Caco-2 (cell line): ENCODE measurements around the gene EIF1B. TPM values are rescaled to one million over a fixed set of nuclear protein-coding genes. Genes with fewer than 3 reads are reported as not detected.

ENCODE experiments used
- BruUV-seq: library from RNA; stranded (reverse); fragments of 400-500 nt; replicated peaks from 2 replicates; lab custom pipeline; 2021; lab: Mats Ljungman, UMichigan
- CTCF ChIA-PET: fragments of 300-600 bp; sonication (Branson Sonifier 250); formaldehyde crosslinking; loops from one replicate; lab custom pipeline; 2022; ENCODE audit warnings: antibody characterized with exemption; lab: Charles Lee
- POLR2A ChIA-PET: fragments of 300-600 bp; sonication (Branson Sonifier 250); formaldehyde crosslinking; loops from one replicate; lab custom pipeline; 2022; ENCODE audit warnings: antibody characterized with exemption; lab: Charles Lee
- DNase-seq, 2 experiments: peaks; one replicate each; pipeline versions ENCODE4 v3.0.0 to v3.0.0-alpha.2; 2020 to 2022
- H3K27me3 ChIP-seq: replicated peaks from 2 replicates; pipeline ENCODE4 v1.6.0; 2011; ENCODE audit warnings: low read length; ENCODE audit not compliant: control insufficient read depth, insufficient read depth
- H3K36me3 ChIP-seq: 2 replicates; pipeline ENCODE4 v1.5.1; 2011; ENCODE audit warnings: low read length; ENCODE audit not compliant: control insufficient read depth, insufficient read depth
- H3K4me1 ChIP-seq: fragments of 250-450 bp; sonication (Bioruptor Pico); 2 replicates; pipeline ENCODE4 v1.5.1; 2020; ENCODE audit warnings: mild to moderate bottlenecking
- H3K4me3 ChIP-seq: 2 replicates; pipeline ENCODE4 v1.5.1; 2011; ENCODE audit warnings: low read depth, mild to moderate bottlenecking, control low read depth, low read length
- H3K9me3 ChIP-seq: fragments of 250-450 bp; sonication (Bioruptor Pico); 2 replicates; pipeline ENCODE4 v1.5.1; 2020; ENCODE audit warnings: mild to moderate bottlenecking, moderate library complexity
- H3K27ac Mint-ChIP-seq: one replicate; pipeline ENCODE4 v1.8.0; 2022; ENCODE audit warnings: mixed read lengths; ENCODE audit not compliant: unreplicated experiment
- H3K27me3 Mint-ChIP-seq: one replicate; pipeline ENCODE4 v1.8.0; 2022; ENCODE audit warnings: mixed read lengths; ENCODE audit not compliant: insufficient read depth, unreplicated experiment
- H3K36me3 Mint-ChIP-seq: one replicate; pipeline ENCODE4 v1.8.0; 2022; ENCODE audit warnings: mild to moderate bottlenecking, mixed read lengths; ENCODE audit not compliant: insufficient read depth, unreplicated experiment
- H3K4me1 Mint-ChIP-seq: one replicate; pipeline ENCODE4 v1.8.0; 2022; ENCODE audit warnings: low read depth, mixed read lengths; ENCODE audit not compliant: unreplicated experiment
- H3K4me3 Mint-ChIP-seq: one replicate; pipeline ENCODE4 v1.8.0; 2022; ENCODE audit warnings: mild to moderate bottlenecking, moderate library complexity, mixed read lengths; ENCODE audit not compliant: unreplicated experiment
- H3K9me3 Mint-ChIP-seq: one replicate; pipeline ENCODE4 v1.8.0; 2022; ENCODE audit warnings: mixed read lengths; ENCODE audit not compliant: unreplicated experiment
- CTCF ChIP-seq, 2 experiments: fragments of 200-600 bp in 1 of 2; IDR thresholded peaks; 1 replicate in 1 of 2; 2 replicates in 1 of 2; pipeline versions ENCODE4 v1.5.1 to v1.8.0; 2011 to 2022; ENCODE audit warnings: antibody characterized with exemption in 1 of 2, control low read depth in 1 of 2, inconsistent platforms in 1 of 2, low read depth in 1 of 2, low read length in 1 of 2, mild to moderate bottlenecking in 1 of 2, moderate library complexity in 1 of 2; ENCODE audit not compliant: insufficient read depth in 1 of 2, severe bottlenecking in 1 of 2, unreplicated experiment in 1 of 2
- intact Hi-C: fragments of 100-400 bp; cut with micrococcal nuclease; formaldehyde crosslinking; loops from one replicate; pipeline ENCODE4 v1.10.0; 2022; ENCODE audit not compliant: unreplicated experiment
- total RNA-seq: library from RNA; stranded (reverse); gene quantifications from 2 replicates; pipeline ENCODE4 v1.2.3, GENCODE V29; 2022

Gene EIF1B
- total RNA-seq, 1 experiment from 2014 or later, result 45.8 TPM

DNA sequence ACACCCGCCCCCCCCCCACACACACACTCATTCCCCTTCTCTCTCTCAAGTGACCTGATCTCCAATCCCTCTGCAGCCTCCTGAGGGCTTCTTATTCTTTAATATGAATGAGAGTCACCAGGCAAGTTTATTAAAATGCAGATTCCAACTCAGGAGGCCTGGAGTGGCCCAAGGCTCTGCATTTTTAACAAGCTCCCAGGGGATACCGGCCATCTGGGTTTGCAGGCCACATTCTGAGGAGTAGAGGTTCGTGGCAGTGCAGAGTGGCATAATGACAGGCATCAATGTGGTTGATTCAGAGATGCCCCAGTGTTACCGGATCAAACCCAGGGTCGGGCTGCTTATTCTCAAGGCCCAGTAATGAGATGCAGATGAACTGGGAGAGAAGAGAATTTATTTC is 18.9 kb downstream of the EIF1B start:
- intact Hi-C loops, result loop anchor here (5.0 to 10.0 kb wide), 2 partner anchors 876 to 1554 kb away; no protein-coding TSS in a partner anchor
- ChIA-PET POLR2A (no interaction called here), CTCF (interaction anchor here (2.1 kb wide), 1 partner anchor 104 kb away, joined by 12 read pairs; no protein-coding TSS in a partner anchor)
- Mint-ChIP-seq H3K27ac (no peak overlapping the region), H3K9me3 (no peaks in the 10 kb centered on the region), H3K4me3 (no peak overlapping the region), H3K4me1 (no peaks in the 10 kb centered on the region), H3K36me3 (no peaks in the 10 kb centered on the region), H3K27me3 (no peaks in the 10 kb centered on the region)
- Histone ChIP-seq H3K4me1 (0 out of 2 replicates have a peak, but pooled peaks cover 4% of the 10 kb centered on the region), H3K36me3 (no peaks in the 10 kb centered on the region), H3K4me3 (no peak overlapping the region), H3K9me3 (no peaks in the 10 kb centered on the region), H3K27me3 (no peaks in the 10 kb centered on the region)
- no peak for DNase-seq
- no TSS peak for BruUV-seq
- TF ChIP-seq CTCF (IDR thresholded peaks at IDR 0.05; ENCODE audit: insufficient read depth in 1 of 2, low read depth in 1 of 2, low read length in 1 of 2, severe bottlenecking in 1 of 2, unreplicated experiment in 1 of 2), result no peak

GRCh38 chr3:40329071-40329470 is 19.6 kb downstream of the EIF1B start:
- no peak for TF ChIP-seq CTCF (IDR thresholded peaks at IDR 0.05; ENCODE audit: insufficient read depth in 1 of 2, low read depth in 1 of 2, low read length in 1 of 2, severe bottlenecking in 1 of 2, unreplicated experiment in 1 of 2)
- BruUV-seq, result no TSS peak
- Histone ChIP-seq H3K9me3 (no peaks in the 10 kb centered on the region), H3K27me3 (no peaks in the 10 kb centered on the region), H3K4me1 (0 out of 2 replicates have a peak, but pooled peaks cover 4% of the 10 kb centered on the region), H3K4me3 (no peak overlapping the region), H3K36me3 (no peaks in the 10 kb centered on the region)
- no peaks in the 10 kb centered on the region for H3K36me3 Mint-ChIP-seq
- DNase-seq, result peak in 1 of 2 experiments; percentile 6
- ChIA-PET POLR2A (no interaction called here), CTCF (interaction anchor here (2.1 kb wide), 1 partner anchor 104 kb away, joined by 12 read pairs; no protein-coding TSS in a partner anchor)
- H3K4me1 Mint-ChIP-seq, result no peaks in the 10 kb centered on the region
- no peak overlapping the region for H3K27ac Mint-ChIP-seq
- H3K9me3 Mint-ChIP-seq, result no peaks in the 10 kb centered on the region
- H3K27me3 Mint-ChIP-seq, result no peaks in the 10 kb centered on the region
- H3K4me3 Mint-ChIP-seq, result no peak overlapping the region
- intact Hi-C loops, result loop anchor here (5.0 to 10.0 kb wide), 2 partner anchors 876 to 1553 kb away; no protein-coding TSS in a partner anchor

DNA sequence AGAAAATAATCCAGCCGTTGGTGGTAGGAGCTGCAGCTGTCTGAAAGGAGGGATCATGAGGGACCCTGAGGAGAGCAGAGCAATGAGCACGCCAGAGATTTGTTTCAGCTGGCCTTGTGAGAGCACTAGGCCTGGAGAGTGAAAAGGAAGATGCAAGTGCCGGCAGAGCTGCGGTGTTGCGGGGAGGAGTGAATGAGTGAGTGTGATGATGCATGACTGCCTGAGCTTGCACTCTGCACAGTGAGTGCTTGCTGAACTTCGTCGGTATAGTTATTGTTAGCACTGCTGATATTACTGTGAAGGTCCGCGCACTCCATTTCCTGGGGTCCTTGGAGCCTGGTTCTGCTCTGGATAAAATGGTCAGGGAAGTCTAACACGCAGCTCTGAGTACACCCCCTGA is 23.2 kb downstream of the EIF1B start:
- no peaks in the 10 kb centered on the region for H3K36me3 Mint-ChIP-seq
- no peak overlapping the region for H3K27ac Mint-ChIP-seq
- no peak for TF ChIP-seq CTCF (IDR thresholded peaks at IDR 0.05; ENCODE audit: insufficient read depth in 1 of 2, low read depth in 1 of 2, low read length in 1 of 2, severe bottlenecking in 1 of 2, unreplicated experiment in 1 of 2)
- no peaks in the 10 kb centered on the region for H3K27me3 ChIP-seq
- no peaks in the 10 kb centered on the region for H3K27me3 Mint-ChIP-seq
- BruUV-seq, result no TSS peak
- no peaks in the 10 kb centered on the region for H3K9me3 Mint-ChIP-seq
- H3K4me3 ChIP-seq, result no peak overlapping the region
- no peak overlapping the region for H3K4me3 Mint-ChIP-seq
- no peak for DNase-seq
- intact Hi-C loops, result no loop called here
- no peaks in the 10 kb centered on the region for H3K36me3 ChIP-seq
- POLR2A ChIA-PET, result no interaction called here
- H3K4me1 Mint-ChIP-seq, result no peaks in the 10 kb centered on the region
- 0 out of 2 replicates have a peak, but pooled peaks cover 4% of the 10 kb centered on the region for H3K4me1 ChIP-seq
- no peaks in the 10 kb centered on the region for H3K9me3 ChIP-seq
- CTCF ChIA-PET, result interaction anchor here (0.7 kb wide), 1 partner anchor 141 kb away, joined by 3 read pairs; no protein-coding TSS in a partner anchor
